OCI-LY7 (cell line): ENCODE measurements around the gene CEP57L1. TPM values are rescaled to one million over a fixed set of nuclear protein-coding genes. Genes with fewer than 3 reads are reported as not detected.

Experiments
- BruUV-seq: library from RNA; stranded (reverse); fragments of 400-500 nt; replicated peaks from 2 replicates; lab custom pipeline; 2021; lab: Mats Ljungman, UMichigan
- CTCF ChIA-PET: fragments of 300-600 bp; sonication (Branson Sonifier 250); formaldehyde crosslinking; loops from one replicate; lab custom pipeline; 2022; ENCODE audit warnings: antibody characterized with exemption; ENCODE audit not compliant: unreplicated experiment; lab: Charles Lee
- POLR2A ChIA-PET: fragments of 300-600 bp; sonication (Branson Sonifier 250); formaldehyde crosslinking; loops from one replicate; lab custom pipeline; 2022; ENCODE audit warnings: antibody characterized with exemption; lab: Charles Lee
- DNase-seq: peaks from one replicate; pipeline ENCODE4 v3.0.0-alpha.2; 2015; ENCODE audit warnings: low spot score
- H2AFZ ChIP-seq: fragments of 200-600 bp; sonication (generic), shearing (Covaris generic); 2 replicates; pipeline ENCODE4 v1.6.1; 2014; ENCODE audit warnings: mild to moderate bottlenecking, antibody characterized with exemption, low read length, moderate library complexity
- H3K27ac ChIP-seq: fragments of 200-600 bp; sonication (generic); 2 replicates; pipeline ENCODE4 v1.5.1; 2014; ENCODE audit warnings: mixed run types, low read depth, mild to moderate bottlenecking, moderate library complexity, low read length, inconsistent platforms; ENCODE audit not compliant: poor library complexity, severe bottlenecking
- H3K36me3 ChIP-seq: fragments of 200-600 bp; sonication (generic); 2 replicates; pipeline ENCODE4 v1.6.1; 2014; ENCODE audit warnings: mild to moderate bottlenecking, antibody characterized with exemption, low read length, moderate library complexity, mixed read lengths; ENCODE audit not compliant: insufficient read depth
- H3K4me1 ChIP-seq: fragments of 200-600 bp; sonication (generic); 2 replicates; pipeline ENCODE4 v1.5.1; 2014; ENCODE audit warnings: mild to moderate bottlenecking, low read length; ENCODE audit not compliant: insufficient read depth, poor library complexity, severe bottlenecking
- H3K4me2 ChIP-seq: fragments of 200-600 bp; sonication (generic); 2 replicates; pipeline ENCODE4 v1.6.1; 2014; ENCODE audit warnings: mild to moderate bottlenecking, low read length
- H3K4me3 ChIP-seq: fragments of 200-600 bp; sonication (generic); 2 replicates; pipeline ENCODE4 v1.5.1; 2014; ENCODE audit warnings: mild to moderate bottlenecking, low read depth, low read length; ENCODE audit not compliant: poor library complexity, severe bottlenecking
- H3K79me2 ChIP-seq: fragments of 200-600 bp; sonication (generic); 2 replicates; pipeline ENCODE4 v1.6.1; 2016; ENCODE audit warnings: low read depth, mild to moderate bottlenecking, low read length, moderate library complexity, mixed read lengths; ENCODE audit not compliant: insufficient read depth
- H3K9me2 ChIP-seq: fragments of 200-600 bp; sonication (generic); 2 replicates; pipeline ENCODE4 v1.6.1; 2016; ENCODE audit warnings: mild to moderate bottlenecking, low read length, mixed read lengths; ENCODE audit not compliant: insufficient read depth
- H3K9me3 ChIP-seq: fragments of 200-600 bp; sonication (generic); 2 replicates; pipeline ENCODE4 v1.6.1; 2014; ENCODE audit warnings: mild to moderate bottlenecking, mixed run types, low read length, mixed read lengths
- H4K20me1 ChIP-seq: fragments of 200-600 bp; sonication (generic); 2 replicates; pipeline ENCODE4 v1.6.1; 2014; ENCODE audit warnings: mild to moderate bottlenecking, antibody characterized with exemption, low read length, moderate library complexity, mixed read lengths; ENCODE audit not compliant: insufficient read depth
- EZH2phosphoT487 ChIP-seq: fragments of 200-600 bp; sonication (generic); IDR thresholded peaks from 2 replicates; pipeline ENCODE4 v1.6.1; 2018; ENCODE audit warnings: low read depth, borderline replicate concordance, mild to moderate bottlenecking, mixed run types, antibody characterized with exemption, low read length, moderate library complexity, mixed read lengths
- intact Hi-C: fragments of 100-400 bp; cut with micrococcal nuclease; formaldehyde crosslinking; loops from one replicate; pipeline ENCODE4 v1.10.0; 2022; ENCODE audit not compliant: unreplicated experiment
- total RNA-seq, 2 experiments: library from RNA; depleted of rRNA in 1 of 2; stranded (reverse); fragments of >200 nt in 1 of 2; shearing (Covaris generic) in 1 of 2; gene quantifications; 2 replicates each; pipeline ENCODE4 v1.2.3, GENCODE V29; 2014 to 2022
- TF ChIP-seq, protein P1 (sequence below): fragments of 200-600 bp; sonication (generic); conservative IDR thresholded peaks from 2 replicates; pipeline ENCODE4 v1.5.1; 2014; ENCODE audit warnings: mild to moderate bottlenecking, antibody characterized with exemption, low read length, moderate library complexity, mixed read lengths

The CEP57L1 gene
- total RNA-seq, 2 experiments from 2014 or later = 22.7 to 28.2 TPM

DNA sequence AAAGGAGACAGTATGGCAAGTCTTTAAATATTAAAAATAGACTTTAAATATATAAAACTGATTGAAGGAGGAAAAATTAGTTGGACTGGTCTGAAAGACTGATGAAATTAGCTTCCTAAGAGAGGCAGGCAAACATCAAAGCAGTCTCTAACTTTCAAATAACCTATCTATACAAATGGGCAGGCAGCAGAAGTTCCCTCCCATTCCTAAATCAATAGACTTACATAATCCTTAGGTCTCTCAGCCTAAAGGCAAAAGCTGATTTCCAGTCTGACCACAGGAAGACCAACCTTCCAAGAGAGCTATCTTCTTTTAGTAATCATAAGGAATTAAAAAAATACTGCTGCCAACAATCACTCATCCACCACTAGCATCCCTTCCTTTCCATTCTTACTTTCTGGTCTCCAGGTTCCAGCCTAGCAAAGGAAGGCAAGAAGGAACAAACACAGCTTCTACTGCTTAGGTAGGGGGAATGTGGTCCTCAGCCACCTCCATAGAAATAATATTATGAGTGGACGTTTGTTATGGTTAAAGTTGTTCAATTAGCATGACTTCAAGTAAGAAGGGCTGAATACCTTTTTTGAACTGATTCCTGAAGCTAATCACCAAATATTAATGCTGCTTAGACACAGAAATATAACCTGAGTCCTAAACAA is 44.7 kb upstream of the CEP57L1 start:
- CTCF ChIA-PET = interaction anchor here (1.0 kb wide), 1 partner anchor 20 kb away, joined by 3 read pairs; no protein-coding TSS in a partner anchor
- BruUV-seq = no TSS peak
- no peak overlapping the region for H3K4me2 ChIP-seq

DNA sequence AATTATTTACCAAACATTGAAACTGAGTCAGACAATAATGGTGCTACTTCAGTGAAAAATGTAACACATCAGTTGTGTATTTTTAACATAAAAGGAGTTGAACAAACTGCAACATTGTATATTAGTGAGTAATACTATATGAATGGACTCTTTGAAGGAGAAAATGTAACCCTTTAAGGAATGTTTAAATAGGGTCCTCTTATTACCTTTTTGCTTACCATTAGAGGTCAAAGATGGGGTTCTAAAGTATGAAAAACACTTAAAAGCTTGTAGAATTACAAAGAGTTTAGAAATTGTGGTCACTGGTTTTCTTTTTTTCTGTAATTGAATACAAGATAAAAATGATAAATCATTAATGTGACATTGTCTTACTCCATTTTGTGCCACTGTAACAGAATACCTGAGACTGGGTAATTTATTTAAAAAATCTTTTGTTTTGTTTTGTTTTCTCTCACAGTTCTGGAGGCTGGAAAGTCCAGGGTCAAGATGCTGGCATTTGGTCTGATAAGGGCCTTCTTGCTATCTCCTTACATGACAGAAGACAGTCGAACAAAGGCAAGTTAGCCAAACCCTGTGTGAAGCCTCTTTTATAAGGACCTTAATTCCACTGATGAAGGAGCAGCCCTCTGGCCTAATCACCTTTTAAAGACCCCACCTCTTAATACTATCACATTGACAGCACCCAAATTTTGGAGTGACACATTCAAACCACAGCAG is 43.8 kb upstream of the CEP57L1 start:
- no peak overlapping the region for H3K4me3 ChIP-seq
- no peak for DNase-seq
- no peak overlapping the region for H3K27ac ChIP-seq
- ChIA-PET POLR2A (interaction anchor here (0.6 to 1.3 kb wide), 6 partner anchors 8 to 60 kb away, joined by 3 to 8 read pairs (median 4); no protein-coding TSS in a partner anchor), CTCF (no interaction called here)
- no peak overlapping the region for H2AFZ ChIP-seq
- intact Hi-C loops = loop anchor here (5.0 kb wide), 1 partner anchor 139 kb away; no protein-coding TSS in a partner anchor
- no TSS peak for BruUV-seq
- TF ChIP-seq, protein P1, sequence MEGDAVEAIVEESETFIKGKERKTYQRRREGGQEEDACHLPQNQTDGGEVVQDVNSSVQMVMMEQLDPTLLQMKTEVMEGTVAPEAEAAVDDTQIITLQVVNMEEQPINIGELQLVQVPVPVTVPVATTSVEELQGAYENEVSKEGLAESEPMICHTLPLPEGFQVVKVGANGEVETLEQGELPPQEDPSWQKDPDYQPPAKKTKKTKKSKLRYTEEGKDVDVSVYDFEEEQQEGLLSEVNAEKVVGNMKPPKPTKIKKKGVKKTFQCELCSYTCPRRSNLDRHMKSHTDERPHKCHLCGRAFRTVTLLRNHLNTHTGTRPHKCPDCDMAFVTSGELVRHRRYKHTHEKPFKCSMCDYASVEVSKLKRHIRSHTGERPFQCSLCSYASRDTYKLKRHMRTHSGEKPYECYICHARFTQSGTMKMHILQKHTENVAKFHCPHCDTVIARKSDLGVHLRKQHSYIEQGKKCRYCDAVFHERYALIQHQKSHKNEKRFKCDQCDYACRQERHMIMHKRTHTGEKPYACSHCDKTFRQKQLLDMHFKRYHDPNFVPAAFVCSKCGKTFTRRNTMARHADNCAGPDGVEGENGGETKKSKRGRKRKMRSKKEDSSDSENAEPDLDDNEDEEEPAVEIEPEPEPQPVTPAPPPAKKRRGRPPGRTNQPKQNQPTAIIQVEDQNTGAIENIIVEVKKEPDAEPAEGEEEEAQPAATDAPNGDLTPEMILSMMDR = no peak
- no peak for TF ChIP-seq EZH2phosphoT487
- H3K9me2 ChIP-seq = no peaks in the 10 kb centered on the region
- peaks cover 22% of the 10 kb centered on the region for H3K4me1 ChIP-seq
- H3K9me3 ChIP-seq = peaks cover 6% of the 10 kb centered on the region; the same call in 1 of the 2 replicates
- peak overlapping the region; percentile 7; the same call in 1 of the 2 replicates for H3K4me2 ChIP-seq
- no peaks in the 10 kb centered on the region; the same call in 1 of the 2 replicates for H3K36me3 ChIP-seq
- H4K20me1 ChIP-seq = no peaks in the 10 kb centered on the region
- no peaks in the 10 kb centered on the region; the same call in 1 of the 2 replicates for H3K79me2 ChIP-seq

More for the DNA sequence above, 44.7 kb upstream of the CEP57L1 start:
- Histone ChIP-seq H3K4me1 (peaks cover 22% of the 10 kb centered on the region), H3K36me3 (no peaks in the 10 kb centered on the region; the same call in 1 of the 2 replicates), H3K4me3 (no peak overlapping the region), H3K9me3 (peaks cover 6% of the 10 kb centered on the region; the same call in 1 of the 2 replicates), H3K79me2 (no peaks in the 10 kb centered on the region; the same call in 1 of the 2 replicates), H2AFZ (no peak overlapping the region), H3K27ac (no peak overlapping the region), H4K20me1 (no peaks in the 10 kb centered on the region), H3K9me2 (no peaks in the 10 kb centered on the region)
- DNase-seq = no peak
- TF ChIP-seq EZH2phosphoT487 = no peak
- TF ChIP-seq, protein P1 = no peak
- POLR2A ChIA-PET = interaction anchor here (0.6 to 1.3 kb wide), 7 partner anchors 9 to 282 kb away, joined by 3 to 8 read pairs (median 4); no protein-coding TSS in a partner anchor
- intact Hi-C loops = loop anchor here (5.0 kb wide), 1 partner anchor 138 kb away; no protein-coding TSS in a partner anchor
